GM18909 (cell line): Measurements from ENCODE around the gene ANKRD29.

Source experiments
- ATAC-seq: cut with Tn5 transposase; IDR thresholded peaks from one replicate; pipeline ENCODE4 v1.9.1; 2021; ENCODE audit warnings: mild to moderate bottlenecking; ENCODE audit not compliant: unreplicated experiment, poor library complexity

ANKRD29 gene

DNA sequence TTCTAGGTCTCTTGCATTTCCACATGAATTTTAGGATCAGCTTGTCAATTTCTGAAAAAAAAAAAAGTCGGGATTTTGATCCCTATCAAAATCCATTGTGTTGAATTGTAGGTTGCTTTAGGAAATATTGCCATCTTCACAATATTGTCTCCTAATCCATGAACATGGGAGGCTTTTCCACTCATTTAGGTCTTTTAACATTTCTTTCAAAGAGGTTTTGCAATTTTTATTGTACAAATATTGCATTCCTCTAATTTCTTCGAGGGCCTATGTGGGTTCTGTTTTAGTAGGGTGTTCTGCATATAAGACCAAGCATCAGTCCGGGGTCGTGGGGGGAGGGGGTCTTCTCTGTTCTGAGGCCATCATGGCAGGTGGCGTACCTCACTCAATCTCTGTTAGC, 25.8 kb upstream of the ANKRD29 start:
- no peak for ATAC-seq

DNA sequence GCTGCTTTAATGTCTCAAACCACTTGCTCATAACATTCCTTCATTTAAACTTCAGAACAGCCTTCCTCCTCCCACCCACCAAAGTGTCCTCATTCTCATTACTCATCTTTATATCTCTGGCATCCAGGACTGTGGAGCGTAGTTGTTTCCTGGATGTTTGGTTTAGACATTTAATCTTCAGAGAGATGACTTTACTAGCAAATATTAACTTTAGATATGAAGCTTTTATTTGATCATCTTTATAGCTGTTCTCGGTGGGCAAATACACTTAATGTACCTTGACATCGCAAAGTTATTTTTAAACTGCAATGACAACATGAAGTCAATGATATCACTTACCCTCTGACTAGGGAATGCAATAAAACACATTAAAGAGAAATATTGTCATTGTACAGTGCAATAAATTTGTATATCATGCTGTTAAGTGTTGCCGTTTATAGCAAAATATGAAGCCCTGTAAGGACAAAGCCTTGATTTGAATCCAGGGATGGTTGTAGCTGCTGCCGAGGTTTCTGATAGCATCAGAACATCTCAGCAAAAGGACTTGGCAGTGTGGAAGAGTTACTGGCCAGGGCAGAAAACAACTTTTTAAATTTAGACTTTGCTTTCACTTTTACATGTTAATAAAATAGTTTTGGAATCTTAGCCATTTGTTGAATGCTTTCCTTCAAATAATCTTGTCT, 21.9 kb upstream of the ANKRD29 start:
- ATAC-seq, result no peak

DNA sequence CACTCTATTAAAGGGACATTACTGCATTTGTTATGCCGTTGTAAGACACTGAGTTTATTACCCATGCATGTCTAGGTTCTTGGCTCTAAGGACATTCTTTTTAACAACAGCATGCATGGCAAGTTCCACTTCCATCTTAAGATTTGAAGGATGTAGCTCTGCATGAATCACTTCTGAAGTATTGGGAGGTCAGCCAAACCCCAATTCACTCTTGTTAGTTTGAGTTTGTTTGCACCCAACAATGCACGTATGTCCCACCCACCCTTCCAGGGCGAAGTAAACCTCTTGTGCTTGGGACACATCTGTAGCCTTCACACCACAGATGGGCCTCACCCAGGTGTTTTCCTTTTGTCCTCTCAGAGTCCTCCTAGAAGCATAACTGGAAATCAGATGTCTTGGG, 21.0 kb upstream of the ANKRD29 start:
- no peak for ATAC-seq

DNA sequence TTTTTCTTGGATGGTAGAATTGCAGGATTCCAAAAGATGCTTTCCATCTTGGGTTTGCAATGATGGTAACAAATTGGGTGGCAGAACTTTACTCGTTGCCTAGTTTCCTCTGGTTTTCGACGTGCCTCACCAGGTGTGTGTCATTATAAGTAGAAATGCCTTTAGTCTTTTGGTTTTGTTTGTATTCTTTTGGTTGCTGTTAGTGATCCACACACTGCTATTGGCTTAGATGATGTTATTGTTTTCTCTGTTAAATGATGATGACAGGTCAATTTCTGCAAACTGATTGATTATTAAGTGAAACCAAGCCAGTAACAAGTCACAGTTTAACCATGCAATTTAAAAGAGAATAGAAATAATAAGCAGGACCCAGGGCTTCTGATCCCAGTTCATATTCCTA, 20.4 kb upstream of the ANKRD29 start:
- no peak for ATAC-seq

DNA sequence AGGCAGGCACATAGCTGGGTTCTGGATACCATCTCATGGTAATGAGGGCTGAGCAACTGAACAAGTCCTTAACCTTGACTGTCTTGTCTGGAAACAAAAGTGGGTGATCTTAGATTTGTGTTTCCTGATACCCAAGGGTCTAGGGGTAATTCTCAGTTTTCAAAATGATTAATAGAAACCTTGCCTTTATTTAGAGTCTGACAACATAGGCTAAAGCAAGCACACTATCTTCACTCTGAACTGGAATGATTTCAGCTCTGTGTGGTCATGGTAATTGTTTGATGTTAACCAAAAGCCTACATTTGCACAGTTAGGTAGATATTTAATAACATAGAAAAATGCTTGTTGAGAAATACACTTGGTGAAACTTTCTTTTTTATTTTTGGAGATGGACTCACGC, 19.8 kb upstream of the ANKRD29 start:
- peak; percentile 66 for ATAC-seq

DNA sequence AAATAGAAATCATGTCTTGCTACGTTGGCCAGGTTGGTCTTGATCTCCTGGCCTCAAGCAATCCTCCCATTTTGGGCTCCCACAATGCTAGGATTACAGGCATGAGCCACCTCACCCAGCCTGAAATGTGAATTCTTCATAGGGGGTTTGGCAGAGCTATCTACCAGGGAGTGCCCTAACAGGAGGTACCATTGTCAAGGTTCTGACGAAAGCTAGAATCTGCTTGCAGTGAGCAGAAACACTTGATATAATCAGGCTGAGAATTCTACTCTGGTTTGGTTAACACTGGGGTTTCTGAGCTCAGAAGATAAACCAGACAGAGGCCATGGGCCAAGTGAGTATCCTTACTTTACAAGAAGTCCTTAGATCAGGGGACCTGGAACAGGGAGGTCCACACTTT, 19.3 kb upstream of the ANKRD29 start:
- ATAC-seq, result peak; percentile 34

DNA sequence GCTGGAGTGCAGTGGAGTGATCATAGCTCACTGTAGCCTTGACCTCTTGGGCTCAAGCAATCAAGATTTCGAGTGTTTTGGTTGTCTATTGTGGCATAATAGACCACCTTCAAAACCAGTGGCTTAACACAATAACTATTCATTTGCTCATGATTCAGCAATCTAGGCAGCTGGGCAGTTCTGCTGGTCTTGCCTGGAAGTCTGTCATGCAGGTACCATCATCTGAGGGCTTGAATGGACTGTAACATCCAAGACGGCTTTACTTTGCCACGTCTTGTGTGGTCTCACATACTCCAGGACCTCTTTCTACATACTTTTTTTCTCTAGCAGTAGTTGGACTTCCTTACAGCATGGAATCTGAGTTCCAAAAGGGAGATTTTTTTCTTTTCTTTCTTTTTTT, 13.2 kb upstream of the ANKRD29 start:
- no peak for ATAC-seq

DNA sequence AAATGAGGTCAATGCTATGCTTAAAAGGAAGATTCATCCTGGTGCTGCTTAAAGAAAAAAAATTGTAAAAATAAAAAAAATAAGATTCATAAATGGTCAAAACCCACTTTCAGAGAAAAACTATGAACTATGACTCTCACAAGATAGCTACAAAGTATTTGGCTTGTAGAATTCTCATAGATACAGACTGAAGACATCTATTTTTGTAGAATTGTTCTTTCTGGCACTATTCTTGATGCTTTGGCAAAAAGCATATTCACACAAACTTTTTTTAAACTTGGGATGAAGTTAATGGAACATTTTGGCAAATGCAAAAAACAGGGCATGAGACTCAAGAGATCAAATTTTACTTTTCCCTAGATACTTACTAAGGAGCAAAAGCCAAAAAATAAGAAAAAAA, 12.5 kb upstream of the ANKRD29 start:
- no peak for ATAC-seq

DNA sequence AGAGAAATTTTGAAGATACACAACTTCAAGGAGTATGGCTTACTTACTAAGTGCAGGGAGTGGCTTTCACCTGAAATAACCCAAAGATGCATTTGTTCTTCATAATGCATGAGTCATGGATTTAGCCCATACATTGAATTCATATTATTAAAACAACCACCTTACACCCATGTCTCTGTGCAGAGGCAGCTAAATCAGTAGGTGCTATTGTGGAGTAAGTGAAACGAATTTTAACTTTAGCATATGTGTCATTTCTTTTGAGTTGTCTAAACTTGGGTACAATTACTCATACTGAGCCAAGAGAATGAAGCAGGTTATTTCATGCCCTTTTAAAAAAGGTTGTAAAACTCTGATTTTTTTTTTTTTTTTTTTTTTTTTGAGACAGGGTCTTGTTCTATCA, 11.0 kb upstream of the ANKRD29 start:
- ATAC-seq, result no peak

DNA sequence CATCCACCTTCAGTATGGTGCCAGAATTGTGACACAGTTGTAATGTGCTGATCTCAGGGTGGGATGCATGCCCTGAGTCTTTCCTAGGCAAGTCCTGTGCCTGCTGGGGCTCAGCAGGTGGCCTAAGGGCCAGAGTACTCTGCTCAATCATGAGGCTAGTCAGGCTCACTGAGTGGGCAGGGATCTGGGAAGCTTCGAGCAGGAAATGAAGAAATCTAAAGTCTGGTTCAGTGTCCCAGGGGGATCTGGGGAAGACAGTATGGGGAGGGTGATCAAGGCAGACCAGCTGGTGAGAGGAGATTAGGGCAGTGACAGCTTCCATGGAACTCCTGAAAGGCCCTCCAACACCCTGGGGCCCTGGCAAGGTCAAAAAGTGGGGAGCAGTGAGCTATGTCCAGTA, 8.9 kb upstream of the ANKRD29 start:
- ATAC-seq, result no peak

DNA sequence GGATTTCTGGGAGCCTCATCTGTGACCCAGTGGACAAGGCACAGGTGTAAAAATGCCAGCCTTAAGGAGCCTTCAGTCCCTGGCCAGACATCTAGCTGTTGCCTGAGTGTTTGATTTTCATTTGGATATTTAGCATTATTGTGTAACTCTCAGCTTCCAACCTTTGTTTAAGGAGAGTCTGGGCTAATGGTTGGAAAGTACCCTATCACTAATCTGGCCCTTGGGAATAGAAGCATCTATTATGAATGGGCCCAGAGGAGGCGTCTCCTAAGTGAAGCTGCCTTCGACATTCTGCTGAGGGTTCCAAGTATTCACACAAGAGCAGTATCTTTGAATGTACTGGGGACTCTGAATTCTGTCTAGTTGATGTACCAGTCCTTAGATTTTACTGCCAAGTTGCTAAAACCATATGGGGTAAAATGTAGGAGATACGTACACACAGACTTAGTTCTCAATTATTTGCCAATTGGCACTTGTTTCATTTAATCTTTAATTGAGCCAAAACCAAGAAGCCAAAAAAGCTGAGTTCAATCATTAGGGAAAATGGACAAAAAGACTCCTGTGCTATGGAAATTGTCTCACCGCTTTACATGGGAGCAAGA, 7.2 kb upstream of the ANKRD29 start:
- ATAC-seq, result no peak

DNA sequence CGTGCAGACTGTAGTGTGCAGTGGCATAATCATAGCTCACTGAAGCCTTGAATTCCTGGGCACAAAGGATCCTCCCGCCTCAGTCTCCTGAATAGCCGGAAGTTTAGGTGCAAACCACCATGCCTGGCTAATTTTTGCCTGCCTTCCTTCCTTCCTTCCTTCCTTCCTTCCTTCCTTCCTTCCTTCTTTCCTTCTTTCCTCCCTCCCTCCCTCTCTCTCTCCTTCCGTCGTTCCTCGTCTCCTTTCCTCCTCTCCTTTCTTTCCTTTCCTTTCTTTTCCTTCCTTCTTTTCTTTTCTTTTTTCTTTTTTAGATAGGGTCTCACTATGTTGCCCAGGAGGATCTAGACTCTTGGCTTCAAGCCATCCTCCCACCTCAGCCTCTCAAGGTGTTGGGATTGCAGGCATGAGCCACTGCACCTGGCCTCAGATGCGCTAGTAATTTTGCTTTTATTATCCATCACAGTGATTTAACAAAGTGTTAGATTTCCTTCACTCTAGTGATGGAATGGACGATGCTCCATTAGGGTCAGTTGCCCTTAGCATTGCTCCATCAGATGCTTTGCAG, 6.6 kb upstream of the ANKRD29 start:
- no peak for ATAC-seq

DNA sequence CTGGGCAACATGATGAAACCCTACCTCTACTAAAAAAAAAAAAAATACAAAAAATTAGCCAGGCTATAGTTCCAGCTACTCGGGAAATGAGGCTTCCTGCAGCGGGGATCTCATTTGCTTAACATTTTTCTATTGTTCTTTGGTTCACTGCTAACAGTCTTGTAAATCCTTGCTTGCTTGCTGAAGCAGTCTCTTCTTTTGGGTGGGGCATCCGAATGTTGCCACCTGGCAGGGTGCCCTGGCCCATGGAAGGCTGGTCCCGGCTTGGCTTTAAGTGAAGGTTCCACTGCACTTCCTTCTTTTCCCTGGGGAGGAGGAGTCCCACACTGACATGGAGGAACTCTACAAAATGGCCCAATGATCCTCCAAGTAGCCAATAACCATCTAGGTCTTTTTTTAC, 6.0 kb upstream of the ANKRD29 start:
- no peak for ATAC-seq

DNA sequence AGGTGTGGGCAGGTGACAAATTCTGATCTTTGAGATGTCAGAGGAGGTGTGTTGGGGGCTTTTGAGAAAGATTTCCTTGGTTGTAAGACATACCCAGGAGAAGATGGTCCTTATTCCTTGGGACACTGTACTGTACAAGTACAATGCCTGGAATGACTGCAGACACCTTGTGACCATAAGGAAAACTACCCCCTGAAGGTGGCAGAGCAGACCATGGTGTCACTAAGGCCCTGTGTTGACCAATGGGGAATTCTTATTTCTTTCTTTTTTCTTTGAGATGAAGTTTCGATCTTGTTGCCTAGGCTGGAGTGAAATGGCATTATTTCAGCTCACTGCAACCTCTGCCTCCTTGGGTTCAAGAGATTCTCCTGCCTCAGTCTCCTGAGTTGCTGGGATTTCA, 4.4 kb upstream of the ANKRD29 start:
- no peak for ATAC-seq

DNA sequence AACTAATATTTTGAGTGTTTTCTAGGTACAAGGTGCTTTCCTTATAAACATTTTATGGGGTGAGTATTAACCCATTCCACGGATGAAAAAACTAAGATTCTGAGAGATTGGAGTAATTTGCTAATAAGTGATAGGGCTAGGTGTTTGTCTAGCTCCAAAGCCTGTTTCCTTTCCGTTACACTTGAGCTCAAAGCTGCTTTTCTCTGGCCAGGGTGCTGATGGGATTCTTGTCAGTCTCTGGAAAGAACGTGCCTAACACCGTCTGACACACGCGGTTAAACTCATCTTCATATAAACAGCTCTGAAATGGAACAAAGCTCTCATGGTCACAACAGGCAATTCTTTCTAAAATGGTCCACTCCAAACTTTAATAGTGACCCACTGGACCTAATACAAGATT, 2.0 kb upstream of the ANKRD29 start:
- no peak for ATAC-seq

DNA sequence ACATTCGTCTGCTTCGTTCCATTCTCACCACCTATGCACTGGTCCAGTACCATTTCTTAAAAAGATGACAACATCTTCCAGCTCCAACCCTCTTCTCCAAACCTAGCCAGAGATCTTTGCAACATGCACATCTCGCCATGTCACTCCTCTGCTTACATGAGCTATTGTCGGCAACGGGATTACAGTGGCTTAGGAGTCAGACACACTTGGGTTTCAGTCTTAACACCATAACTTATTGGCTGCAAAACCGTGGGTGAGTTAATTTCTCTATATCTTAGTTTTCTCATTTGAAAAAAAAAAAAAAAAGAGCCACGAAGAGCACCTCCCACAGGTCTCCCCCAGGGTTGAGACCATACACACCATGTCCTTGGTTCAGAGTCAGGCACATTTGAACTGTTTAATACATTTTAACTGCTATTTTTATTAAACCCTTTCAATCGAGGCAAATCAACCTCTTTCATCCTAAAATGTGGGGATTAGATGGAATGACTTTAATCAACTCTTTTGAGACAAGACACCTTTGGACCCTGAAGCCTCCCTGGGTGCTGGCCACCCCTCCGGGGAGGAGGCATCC, 889 bp downstream of the ANKRD29 start:
- ATAC-seq, result no peak

DNA sequence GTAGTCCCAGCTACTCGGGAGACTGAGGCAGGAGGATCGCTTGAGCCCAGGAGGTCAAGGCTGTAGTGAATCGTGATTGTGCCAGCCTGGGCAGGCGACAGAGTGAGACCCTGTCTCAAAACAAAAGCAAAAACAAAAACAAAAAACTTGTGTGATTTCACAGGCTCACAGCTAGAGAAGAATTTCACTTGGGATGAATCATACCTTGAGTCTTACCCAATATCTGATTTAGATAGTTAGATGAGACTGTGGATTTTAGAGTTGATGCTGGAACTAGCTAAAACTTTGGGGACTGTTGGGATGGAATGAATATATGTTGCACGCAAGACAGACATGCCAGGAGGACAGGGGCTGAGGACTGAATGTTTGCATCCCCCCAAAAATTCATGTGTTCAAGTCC, 4.4 kb downstream of the ANKRD29 start:
- no peak for ATAC-seq

DNA sequence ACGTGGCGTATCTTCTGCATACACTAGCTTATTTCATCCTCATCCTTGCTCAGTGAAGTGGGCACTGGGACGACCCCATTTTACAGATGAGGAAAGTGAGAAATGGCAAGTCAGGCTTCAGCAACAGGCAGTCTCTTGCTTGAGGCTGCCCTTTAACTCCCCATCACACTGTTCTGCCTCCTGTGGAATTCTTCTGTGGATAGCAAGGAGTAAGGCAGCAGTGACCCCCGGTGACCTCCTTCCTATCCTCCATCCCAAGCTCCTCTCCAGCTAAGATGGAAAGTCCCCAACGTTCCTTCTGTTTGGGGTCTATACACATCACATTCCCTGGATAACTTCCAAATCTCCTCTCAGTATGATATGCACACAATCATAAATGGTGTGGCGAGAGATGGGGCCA, 10.5 kb downstream of the ANKRD29 start:
- no peak for ATAC-seq

DNA sequence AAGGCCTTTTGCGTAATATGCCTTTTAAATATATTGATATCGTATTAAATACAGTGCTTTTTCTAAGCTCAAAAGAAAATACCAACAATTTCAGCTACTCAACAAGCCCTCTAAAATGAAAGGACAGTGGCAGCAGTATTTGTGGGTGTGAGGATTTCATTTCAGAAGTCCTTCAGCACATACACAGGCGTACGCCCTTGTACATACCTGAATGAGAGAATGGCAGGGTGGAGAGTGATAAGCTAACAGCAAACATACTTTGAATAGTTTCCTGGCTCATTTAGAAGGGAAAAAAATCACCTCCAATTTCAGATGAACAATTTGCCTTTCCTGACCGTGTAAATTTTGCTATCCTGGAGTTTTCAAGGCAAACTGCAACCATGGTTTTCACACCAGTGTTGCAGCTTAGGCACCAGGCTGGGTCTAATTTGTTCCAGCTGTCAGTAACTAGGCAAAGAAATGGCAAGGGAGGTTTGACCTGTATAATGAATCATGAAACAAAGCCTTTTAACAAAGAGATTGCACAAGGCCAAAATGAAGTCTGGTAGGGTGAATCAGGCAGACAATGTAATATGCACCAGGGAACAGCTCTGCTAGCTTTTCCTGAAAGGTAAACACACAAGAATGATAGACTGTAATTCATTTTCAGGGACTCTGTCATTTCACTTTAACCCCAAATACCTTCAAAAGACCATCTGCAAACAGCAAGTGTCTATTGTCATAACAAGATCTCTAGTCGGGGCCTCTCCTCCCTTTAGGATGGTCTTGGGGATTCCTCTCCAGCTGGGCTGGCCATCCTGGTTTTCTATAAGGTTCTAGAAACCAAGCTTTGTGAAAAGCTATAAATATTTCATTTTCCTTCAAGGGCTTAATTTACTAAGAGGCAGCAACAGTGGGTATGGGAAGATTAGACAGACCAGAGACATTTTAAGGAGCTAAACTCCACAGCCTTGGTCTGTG, 11.5 kb downstream of the ANKRD29 start:
- ATAC-seq, result no peak

DNA sequence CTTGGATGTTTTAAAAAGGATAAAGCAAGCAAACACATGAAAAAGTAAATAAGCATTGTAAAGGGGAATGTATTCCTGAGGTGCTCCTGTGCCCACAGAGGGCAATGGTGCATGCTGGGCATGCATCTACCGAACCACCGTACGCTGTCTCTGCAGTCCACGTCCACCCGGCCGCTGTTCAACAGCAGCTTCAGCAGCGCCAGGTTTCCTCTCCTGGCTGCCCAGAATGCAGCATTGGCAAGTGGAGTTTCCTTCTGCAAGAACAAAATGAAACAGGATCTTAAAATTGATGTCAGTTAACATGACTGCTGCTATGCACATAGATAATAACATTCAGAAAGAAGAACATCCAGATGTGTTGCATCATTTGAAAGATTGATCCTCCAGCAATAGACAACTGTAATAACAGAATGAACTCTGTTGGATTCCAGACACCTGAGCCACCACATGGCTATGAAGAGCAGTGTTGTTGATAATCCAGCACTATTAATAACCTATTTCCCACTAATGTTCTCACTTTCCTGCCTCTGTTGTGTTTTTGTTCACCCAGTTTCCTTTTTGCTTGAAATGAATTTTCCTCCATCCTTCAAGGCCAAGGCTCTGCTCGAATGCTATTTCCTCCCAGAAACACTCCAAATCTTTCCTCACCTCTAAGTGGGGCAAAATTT, 13.6 kb downstream of the ANKRD29 start:
- no peak for ATAC-seq
